OCI-LY3 (cell line): ENCODE results near the gene IL13RA1.

ENCODE experiments used
- H2AFZ ChIP-seq: fragments of 200-600, 300-600 bp; shearing (Covaris generic); 2 replicates; pipeline ENCODE4 v1.6.0; 2014; ENCODE audit warnings: antibody characterized with exemption, low read depth, low read length
- H3K27ac ChIP-seq: fragments of 200-600, 300-600 bp; sonication (generic); 2 replicates; pipeline ENCODE4 v1.5.1; 2014; ENCODE audit warnings: mild to moderate bottlenecking, low read length, moderate library complexity, mixed read lengths
- H3K27me3 ChIP-seq: fragments of 200-600, 300-600 bp; sonication (generic); 2 replicates; pipeline ENCODE4 v1.6.1; 2014; ENCODE audit warnings: low read depth, low read length, mixed read lengths
- H3K36me3 ChIP-seq: fragments of 200-600, 300-600 bp; sonication (generic); replicated peaks from 2 replicates; pipeline ENCODE3; 2014; ENCODE audit warnings: low read depth, low read length, mixed read lengths
- H3K4me1 ChIP-seq: fragments of 300-600, 200-600 bp; sonication (generic); 2 replicates; pipeline ENCODE4 v1.6.1; 2014; ENCODE audit warnings: low read length, mixed read lengths
- H3K4me2 ChIP-seq: fragments of 200-600, 300-600 bp; sonication (generic); 2 replicates; pipeline ENCODE4 v1.6.1; 2014; ENCODE audit warnings: low read length, mixed read lengths
- H3K4me3 ChIP-seq: fragments of 300-600, 200-600 bp; sonication (generic); 2 replicates; pipeline ENCODE4 v1.5.1; 2014; ENCODE audit warnings: antibody characterized with exemption, mild to moderate bottlenecking, low read length, moderate library complexity
- H3K79me2 ChIP-seq: fragments of 300-600, 200-600 bp; shearing (Covaris generic); 2 replicates; pipeline ENCODE4 v1.6.1; 2014; ENCODE audit warnings: mild to moderate bottlenecking, low read length, mixed read lengths
- H3K9ac ChIP-seq: fragments of 300-600, 200-600 bp; shearing (Covaris generic); 2 replicates; pipeline ENCODE4 v1.6.0; 2014; ENCODE audit warnings: mild to moderate bottlenecking, low read length, moderate library complexity
- H3K9me3 ChIP-seq: fragments of 200-600, 300-600 bp; shearing (Covaris generic); 2 replicates; pipeline ENCODE4 v1.6.1; 2014; ENCODE audit warnings: low read length, mixed read lengths; ENCODE audit not compliant: insufficient read depth
- H4K20me1 ChIP-seq: fragments of 200-600, 300-600 bp; sonication (generic); 2 replicates; pipeline ENCODE4 v1.6.1; 2016; ENCODE audit warnings: low read length, mixed read lengths; ENCODE audit not compliant: insufficient read depth
- EZH2phosphoT487 ChIP-seq: fragments of 200-600 bp; shearing (Covaris generic); IDR thresholded peaks from 2 replicates; pipeline ENCODE4 v1.6.1; 2018; ENCODE audit warnings: antibody characterized with exemption, mixed run types, low read depth
- TF ChIP-seq, protein P1 (sequence below): fragments of 200-600, 300-600 bp; sonication (generic); IDR thresholded peaks from 2 replicates; pipeline ENCODE4 v1.5.1; 2014; ENCODE audit warnings: antibody characterized with exemption, low read length, low read depth

IL13RA1 gene

DNA sequence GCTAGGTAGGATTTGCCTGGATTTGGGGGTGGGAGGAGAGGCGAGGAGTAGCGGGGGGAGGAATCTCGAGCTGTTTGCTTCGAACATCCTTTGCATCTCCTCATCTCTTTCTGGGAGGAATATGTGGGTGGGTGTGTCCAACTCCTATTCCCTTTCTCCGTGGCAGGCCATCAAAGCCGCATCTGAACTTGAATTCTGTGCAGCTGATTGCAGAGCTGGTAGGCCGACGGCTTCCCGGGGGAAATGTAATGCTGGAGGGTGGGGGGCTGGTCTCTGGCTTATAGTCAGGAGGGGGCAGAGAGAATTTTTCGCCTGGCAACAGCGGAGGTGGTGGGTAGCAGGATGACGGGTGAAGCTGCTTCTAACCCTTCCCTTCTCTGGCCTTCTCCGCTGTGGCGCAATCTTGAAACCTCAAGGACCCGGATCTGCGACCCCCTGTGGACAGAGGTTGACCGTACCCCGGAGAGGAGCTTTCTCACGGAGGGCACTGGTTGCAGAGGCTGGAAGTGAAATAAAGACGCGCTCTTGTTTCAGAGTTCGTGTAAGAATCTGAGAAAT, 96.8 kb downstream of the IL13RA1 start:
- no peak overlapping the region for H3K4me2 ChIP-seq
- H3K27ac ChIP-seq: no peak overlapping the region
- no peaks in the 10 kb centered on the region for H3K79me2 ChIP-seq
- no peak overlapping the region for H3K4me3 ChIP-seq
- no peaks in the 10 kb centered on the region for H3K9me3 ChIP-seq
- H4K20me1 ChIP-seq: no peaks in the 10 kb centered on the region
- H3K9ac ChIP-seq: no peak overlapping the region
- no peaks in the 10 kb centered on the region for H3K4me1 ChIP-seq
- no peaks in the 10 kb centered on the region for H3K36me3 ChIP-seq
- H3K27me3 ChIP-seq: 0 out of 2 replicates have a peak, but pooled peaks cover 8% of the 10 kb centered on the region
- no peak overlapping the region for H2AFZ ChIP-seq
- TF ChIP-seq EZH2phosphoT487: no peak
- TF ChIP-seq, protein P1, sequence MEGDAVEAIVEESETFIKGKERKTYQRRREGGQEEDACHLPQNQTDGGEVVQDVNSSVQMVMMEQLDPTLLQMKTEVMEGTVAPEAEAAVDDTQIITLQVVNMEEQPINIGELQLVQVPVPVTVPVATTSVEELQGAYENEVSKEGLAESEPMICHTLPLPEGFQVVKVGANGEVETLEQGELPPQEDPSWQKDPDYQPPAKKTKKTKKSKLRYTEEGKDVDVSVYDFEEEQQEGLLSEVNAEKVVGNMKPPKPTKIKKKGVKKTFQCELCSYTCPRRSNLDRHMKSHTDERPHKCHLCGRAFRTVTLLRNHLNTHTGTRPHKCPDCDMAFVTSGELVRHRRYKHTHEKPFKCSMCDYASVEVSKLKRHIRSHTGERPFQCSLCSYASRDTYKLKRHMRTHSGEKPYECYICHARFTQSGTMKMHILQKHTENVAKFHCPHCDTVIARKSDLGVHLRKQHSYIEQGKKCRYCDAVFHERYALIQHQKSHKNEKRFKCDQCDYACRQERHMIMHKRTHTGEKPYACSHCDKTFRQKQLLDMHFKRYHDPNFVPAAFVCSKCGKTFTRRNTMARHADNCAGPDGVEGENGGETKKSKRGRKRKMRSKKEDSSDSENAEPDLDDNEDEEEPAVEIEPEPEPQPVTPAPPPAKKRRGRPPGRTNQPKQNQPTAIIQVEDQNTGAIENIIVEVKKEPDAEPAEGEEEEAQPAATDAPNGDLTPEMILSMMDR: no peak

DNA sequence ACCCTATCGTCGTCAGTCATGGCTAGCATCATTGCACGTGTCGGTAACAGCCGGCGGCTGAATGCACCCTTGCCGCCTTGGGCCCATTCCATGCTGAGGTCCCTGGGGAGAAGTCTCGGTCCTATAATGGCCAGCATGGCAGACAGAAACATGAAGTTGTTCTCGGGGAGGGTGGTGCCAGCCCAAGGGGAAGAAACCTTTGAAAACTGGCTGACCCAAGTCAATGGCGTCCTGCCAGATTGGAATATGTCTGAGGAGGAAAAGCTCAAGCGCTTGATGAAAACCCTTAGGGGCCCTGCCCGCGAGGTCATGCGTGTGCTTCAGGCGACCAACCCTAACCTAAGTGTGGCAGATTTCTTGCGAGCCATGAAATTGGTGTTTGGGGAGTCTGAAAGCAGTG, 97.8 kb downstream of the IL13RA1 start:
- Histone ChIP-seq H2AFZ (no peak overlapping the region), H3K9ac (no peak overlapping the region), H4K20me1 (no peaks in the 10 kb centered on the region), H3K4me2 (no peak overlapping the region), H3K36me3 (no peaks in the 10 kb centered on the region), H3K4me3 (no peak overlapping the region), H3K9me3 (no peaks in the 10 kb centered on the region), H3K27ac (no peak overlapping the region), H3K27me3 (0 out of 2 replicates have a peak, but pooled peaks cover 8% of the 10 kb centered on the region), H3K4me1 (no peaks in the 10 kb centered on the region), H3K79me2 (no peaks in the 10 kb centered on the region)
- TF ChIP-seq, protein P1: no peak
- no peak for TF ChIP-seq EZH2phosphoT487

DNA sequence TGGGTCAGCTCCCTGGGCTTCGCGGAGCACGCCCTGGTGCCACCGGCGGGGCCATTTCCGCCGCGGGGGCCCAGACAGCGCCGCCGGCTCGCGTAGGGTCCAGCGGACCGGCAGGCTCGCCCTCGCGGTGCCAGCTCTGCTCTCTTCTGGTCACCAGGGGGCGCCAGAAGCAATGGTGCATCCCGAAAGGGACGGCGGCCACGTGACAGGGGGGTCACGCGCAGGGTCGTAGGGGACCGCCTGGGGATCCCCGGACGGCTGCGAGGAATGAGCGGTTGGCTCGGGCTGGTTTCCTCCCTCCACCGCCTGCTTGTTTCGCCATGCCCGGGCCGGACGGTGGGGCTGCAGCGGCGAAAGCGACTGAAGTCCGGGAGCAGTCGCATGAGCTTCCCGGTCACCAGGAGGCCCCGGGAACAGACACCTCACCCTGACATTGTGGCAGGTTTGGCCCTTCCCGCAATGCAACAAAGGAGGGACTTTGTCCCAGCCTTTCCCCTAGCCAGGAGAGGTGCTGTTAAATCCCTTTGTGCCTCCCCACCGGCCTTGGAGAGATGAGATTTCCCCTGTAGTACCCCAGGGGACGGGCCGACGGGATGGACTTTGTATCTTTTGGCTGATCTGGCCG, 112.0 kb downstream of the IL13RA1 start:
- Histone ChIP-seq H3K4me2 (peak overlapping the region; percentile 95), H3K27ac (peak overlapping the region; percentile 64), H2AFZ (peak overlapping the region; percentile 96), H3K27me3 (no peaks in the 10 kb centered on the region), H3K9me3 (no peaks in the 10 kb centered on the region), H3K36me3 (no peaks in the 10 kb centered on the region), H3K79me2 (no peaks in the 10 kb centered on the region), H3K9ac (peak overlapping the region; percentile 98), H3K4me1 (peaks cover 11% of the 10 kb centered on the region), H4K20me1 (no peaks in the 10 kb centered on the region), H3K4me3 (peak overlapping the region; percentile 99)
- TF ChIP-seq, protein P1: peak; percentile 57
- TF ChIP-seq EZH2phosphoT487: no peak
